Measurements from ENCODE around the gene TPRX1. TPM values are rescaled to one million over a fixed set of nuclear protein-coding genes. Genes with fewer than 3 reads are reported as not detected.

The TPRX1 gene, protein sequence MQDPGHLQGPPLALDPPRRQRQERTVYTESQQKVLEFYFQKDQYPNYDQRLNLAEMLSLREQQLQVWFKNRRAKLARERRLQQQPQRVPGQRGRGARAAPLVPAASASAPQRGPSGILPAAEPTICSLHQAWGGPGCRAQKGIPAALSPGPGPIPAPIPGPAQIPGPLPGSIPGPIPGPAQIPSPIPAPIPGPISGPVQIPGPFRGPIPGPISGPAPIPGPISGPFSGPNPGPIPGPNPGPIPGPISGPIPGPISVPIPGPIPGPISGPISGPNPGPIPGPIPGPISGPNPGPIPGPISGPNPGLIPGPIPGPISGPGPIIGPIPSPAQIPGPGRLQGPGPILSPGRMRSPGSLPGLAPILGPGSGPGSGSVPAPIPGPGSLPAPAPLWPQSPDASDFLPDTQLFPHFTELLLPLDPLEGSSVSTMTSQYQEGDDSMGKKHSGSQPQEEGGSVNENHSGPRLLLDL
- not detected in 5 replicates for total RNA-seq (2022; extraction: Qiagen RNA extraction)

DNA sequence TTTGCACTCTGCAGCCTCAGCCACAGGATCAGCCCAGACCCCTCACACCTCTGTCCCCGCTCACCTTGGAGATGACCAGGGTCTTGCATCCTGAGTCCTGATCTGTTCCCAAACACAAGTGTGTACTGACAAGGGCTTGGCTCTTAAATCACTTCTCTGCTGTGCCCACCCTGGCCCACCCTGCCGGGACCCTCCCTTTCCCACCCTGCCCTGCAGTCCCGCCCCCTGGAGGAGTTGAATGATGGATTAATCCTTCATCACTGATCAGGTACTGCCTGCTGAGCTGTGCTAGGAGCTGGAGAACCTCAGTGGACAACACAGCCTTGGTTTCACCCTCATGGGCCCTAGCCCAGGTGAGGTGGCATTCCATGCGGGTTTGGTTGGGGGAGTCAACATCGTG is at the start of gene TPRX1:
Gene TPRX1 (minus strand): TSS at position 101 of the 400 bp plus-strand sequence. CDS start 12 bp downstream, at position 89.

GRCh38 chr19:47821460-47822020 is 17.2 kb upstream of the TPRX1 start, which contains the start of gene CRX:
CRX (plus strand) TSS chr19:47821937; CDS start chr19:47834444, 12,507 bp downstream.

GRCh38 chr19:47778049-47778953 is 26.1 kb downstream of the TPRX1 start, which contains the start of gene SELENOW:
SELENOW (plus strand) TSS chr19:47778703; CDS start chr19:47778786, 83 bp downstream.

Other genes with a start within 250 kb of the TPRX1 start
- not detected in 5 replicates for gene ZNF541, start 231.4 kb downstream of the TPRX1 start, total RNA-seq (2022; extraction: Qiagen RNA extraction)
- 12.3 to 16.3 TPM (median 13.9 TPM) in 5 replicates for gene BICRA, start 195.4 kb downstream of the TPRX1 start, total RNA-seq (2022; extraction: Qiagen RNA extraction)
- 116 to 150 TPM (median 141 TPM) in 5 replicates for gene EHD2, start 91.1 kb downstream of the TPRX1 start, total RNA-seq (2022; extraction: Qiagen RNA extraction)
- gene NOP53, start 59.0 kb downstream of the TPRX1 start, total RNA-seq (2022; extraction: Qiagen RNA extraction): 236 to 287 TPM (median 257 TPM) in 5 replicates
- 97.2 to 170 TPM (median 159 TPM) in 5 replicates for gene SELENOW, start 25.8 kb downstream of the TPRX1 start, total RNA-seq (2022; extraction: Qiagen RNA extraction)
- not detected in 5 replicates for gene CRX, start 17.4 kb upstream of the TPRX1 start, total RNA-seq (2022; extraction: Qiagen RNA extraction)
- gene TPRX2, start 54.7 kb upstream of the TPRX1 start, total RNA-seq (2022; extraction: Qiagen RNA extraction): not detected in 5 replicates
- gene SULT2A1, start 81.8 kb upstream of the TPRX1 start, total RNA-seq (2022; extraction: Qiagen RNA extraction): not detected in 5 replicates
- not detected in 5 replicates for gene BSPH1, start 187.6 kb upstream of the TPRX1 start, total RNA-seq (2022; extraction: Qiagen RNA extraction)
- not detected in 5 replicates for gene ELSPBP1, start 190.1 kb upstream of the TPRX1 start, total RNA-seq (2022; extraction: Qiagen RNA extraction)
- not detected in 5 replicates for gene CABP5, start 239.5 kb upstream of the TPRX1 start, total RNA-seq (2022; extraction: Qiagen RNA extraction)

All from A549 treated with Mapracorat at 1 μM for 4 hours (cell line).